Activated CD4-positive, CD25-positive, alpha-beta regulatory T cell treated with anti-CD3 and anti-CD28 coated beads, Interleukin-2, amount 50 U/mL, for 72 hours (primary cell): ENCODE data around the gene IAPP.
"Not testable (repeated sequence)": the region's sequence is repeated elsewhere in the genome, so short reads cannot be mapped to it uniquely, and the experiment has no call there.

ENCODE experiments used
- DNase-seq: peaks from one replicate; pipeline ENCODE4 v3.0.0; 2021

IAPP gene

GRCh38 chr12:21384261-21384660 lies 11.6 kb downstream of the IAPP start:
- no peak for DNase-seq

- DNase-seq = no peak
Observed at GRCh38 chr12:21387174-21387573, 14.5 kb downstream of the IAPP start.

GRCh38 chr12:21392384-21392783 lies 19.7 kb downstream of the IAPP start:
- DNase-seq = no peak

GRCh38 chr12:21394828-21395626 lies 22.3 kb downstream of the IAPP start:
- not testable (repeated sequence) for DNase-seq

- no peak for DNase-seq
Observed at GRCh38 chr12:21413369-21414277, 40.9 kb downstream of the IAPP start.

GRCh38 chr12:21416511-21417121 lies 43.9 kb downstream of the IAPP start:
- DNase-seq = no peak

GRCh38 chr12:21418398-21418797 lies 45.7 kb downstream of the IAPP start:
- DNase-seq = not testable (repeated sequence)

GRCh38 chr12:21419009-21419699 lies 46.5 kb downstream of the IAPP start:
- DNase-seq = not testable (repeated sequence)

- no peak for DNase-seq
Observed at GRCh38 chr12:21428241-21428640, 55.5 kb downstream of the IAPP start.
